Glomerular visceral epithelial cell (primary cell): ENCODE data around the gene PTN.
"Not testable (repeated sequence)": the region's sequence is repeated elsewhere in the genome, so short reads cannot be mapped to it uniquely, and the experiment has no call there.

ENCODE experiments used
- DNase-seq: peaks from one replicate; pipeline ENCODE4 v3.0.0-alpha.2; 2016; ENCODE audit errors: extremely low spot score

PTN gene

DNA sequence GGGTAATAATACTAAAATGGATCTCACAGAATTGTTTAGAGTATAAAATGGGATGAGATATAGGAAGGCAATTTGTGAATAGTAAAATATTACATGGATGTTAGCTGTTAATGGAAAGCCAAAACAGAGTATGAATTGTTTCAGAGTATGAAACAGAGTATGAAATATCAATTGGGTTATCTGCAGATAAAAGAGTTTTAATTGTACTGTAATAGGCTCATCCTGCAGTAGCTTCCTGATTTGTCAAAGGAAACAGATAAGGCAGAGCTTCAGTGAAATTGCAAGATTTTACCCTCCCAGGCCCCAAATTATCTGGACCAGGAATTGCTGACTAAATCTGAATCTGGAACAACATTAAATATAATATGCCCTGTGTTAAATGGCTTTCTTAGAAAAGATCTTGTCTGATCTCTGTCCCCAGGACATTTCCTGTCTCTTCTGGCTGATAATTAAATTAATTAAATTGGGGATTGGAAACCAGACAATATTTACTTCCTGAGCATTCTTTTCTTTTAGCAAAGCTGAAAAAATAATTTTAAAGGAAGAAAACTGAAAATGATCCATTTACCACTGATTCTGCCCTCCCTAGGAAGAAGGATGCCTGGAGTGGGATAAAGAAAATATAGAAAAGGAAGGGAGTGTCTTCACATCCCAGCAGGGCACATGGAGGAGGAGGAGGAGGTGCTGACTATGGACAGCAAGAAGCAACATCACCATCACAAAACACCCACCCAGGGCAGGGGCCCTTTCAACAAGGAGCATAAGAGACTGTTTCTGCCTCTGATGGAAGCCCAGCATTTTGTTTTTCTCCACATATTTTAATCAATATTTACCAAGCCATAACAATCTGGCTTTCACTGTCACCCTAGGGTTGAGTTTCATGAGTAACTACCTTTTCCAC is 18.5 kb downstream of the PTN start:
- no peak for DNase-seq

DNA sequence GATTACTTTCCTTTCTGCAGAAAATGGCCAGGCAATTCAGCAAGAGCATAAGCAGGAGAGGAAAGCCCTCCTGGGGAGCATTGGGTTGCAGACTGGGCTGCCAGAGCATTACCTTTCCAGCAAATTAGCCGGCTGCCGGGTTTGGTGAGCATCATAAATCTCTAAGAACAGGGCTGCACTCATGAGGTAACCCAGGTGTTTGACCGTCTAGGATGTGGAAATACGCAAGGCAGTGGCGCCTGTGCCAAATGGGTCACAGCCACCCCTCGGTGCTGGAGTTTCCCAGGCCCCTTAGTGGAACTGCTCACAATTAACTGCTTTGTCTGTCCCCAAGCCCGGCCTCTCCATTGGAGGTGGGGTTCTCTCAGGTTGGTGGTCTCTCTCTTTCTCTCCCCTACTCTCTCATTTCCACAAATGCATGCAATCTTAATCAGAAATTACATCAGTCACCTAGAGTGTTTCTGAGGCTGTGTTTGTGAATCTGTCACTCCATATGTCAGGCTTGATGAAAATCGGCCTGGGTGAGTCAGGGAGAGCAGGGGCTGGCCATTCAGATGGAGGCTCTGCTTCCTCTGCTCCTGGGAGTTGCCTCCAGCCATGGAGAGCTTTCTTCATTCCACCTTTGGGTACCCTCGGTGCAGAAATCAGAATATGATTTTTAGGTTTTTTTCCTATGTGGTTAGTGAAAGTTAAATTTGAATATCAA is 26.7 kb downstream of the PTN start:
- no peak for DNase-seq

DNA sequence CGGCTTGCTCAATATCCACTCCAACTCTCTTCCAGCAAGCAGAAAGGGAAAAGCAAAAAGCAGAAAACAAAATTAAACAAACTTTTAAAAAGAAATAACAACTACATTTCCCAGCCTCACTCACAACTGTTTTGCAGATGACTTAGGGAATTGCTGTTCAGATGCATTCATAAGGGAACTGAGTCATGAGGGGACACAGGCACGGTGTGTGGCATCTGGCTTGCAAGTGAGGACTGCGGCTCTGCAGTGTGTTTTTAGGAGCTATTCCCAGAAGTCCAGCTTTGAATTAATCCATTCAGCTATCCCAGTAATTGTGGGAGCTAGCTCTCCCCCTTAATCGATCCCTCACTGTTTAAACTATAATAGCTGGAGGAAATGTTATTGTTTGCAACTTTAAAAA is 30.3 kb downstream of the PTN start:
- DNase-seq = no peak

DNA sequence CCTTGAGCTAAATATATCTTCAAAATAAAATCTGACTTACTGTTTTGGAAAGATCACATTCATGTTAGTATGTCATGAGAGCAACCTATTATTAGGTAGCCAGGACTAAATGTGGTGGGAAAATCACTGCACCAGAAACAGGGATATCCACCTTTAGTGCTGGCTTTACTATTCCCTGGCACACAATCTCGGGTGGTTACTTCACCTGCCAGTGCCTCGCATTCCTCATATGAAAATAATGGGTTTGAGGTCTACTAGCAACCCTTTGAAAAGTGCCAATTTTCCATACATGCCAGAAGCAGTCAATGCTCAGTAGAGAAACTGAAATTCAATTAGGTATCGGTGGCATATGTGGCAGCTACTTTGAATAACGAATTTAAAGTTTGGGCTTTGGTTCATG is 36.8 kb downstream of the PTN start:
- no peak for DNase-seq

DNA sequence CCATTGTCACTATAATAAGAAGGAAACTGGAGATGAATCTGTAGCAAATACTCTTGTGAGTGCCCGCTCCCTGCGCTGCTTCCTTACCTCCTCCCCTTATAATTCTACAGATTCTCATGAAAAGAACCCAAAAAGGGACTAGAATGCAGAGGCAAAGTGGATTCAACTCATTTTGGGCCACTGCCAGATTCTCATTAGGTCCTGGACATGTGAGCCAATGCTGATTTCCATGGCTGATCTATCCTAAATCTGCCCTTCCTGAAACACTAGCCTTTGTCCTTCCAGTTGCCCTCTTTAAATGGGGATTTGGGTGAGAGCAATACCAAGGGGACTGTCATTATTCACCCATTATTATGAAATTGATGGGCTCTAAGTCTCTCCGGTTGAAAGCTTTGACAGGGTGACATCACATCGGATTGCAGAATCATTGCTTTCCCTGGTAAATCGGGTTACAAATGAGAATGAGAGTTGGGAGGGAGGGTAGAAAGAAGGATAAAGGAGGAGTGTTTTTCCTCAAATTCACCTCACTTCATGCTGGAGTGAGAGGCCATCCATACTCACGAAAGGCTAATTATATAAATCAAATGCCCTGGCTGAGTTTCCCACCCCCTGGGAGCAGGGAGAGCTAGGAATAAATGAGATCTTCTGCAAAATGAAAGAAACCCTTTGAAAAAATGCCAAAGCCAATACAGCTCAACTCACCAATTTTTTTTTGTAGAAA is 37.5 kb downstream of the PTN start:
- no peak for DNase-seq

DNA sequence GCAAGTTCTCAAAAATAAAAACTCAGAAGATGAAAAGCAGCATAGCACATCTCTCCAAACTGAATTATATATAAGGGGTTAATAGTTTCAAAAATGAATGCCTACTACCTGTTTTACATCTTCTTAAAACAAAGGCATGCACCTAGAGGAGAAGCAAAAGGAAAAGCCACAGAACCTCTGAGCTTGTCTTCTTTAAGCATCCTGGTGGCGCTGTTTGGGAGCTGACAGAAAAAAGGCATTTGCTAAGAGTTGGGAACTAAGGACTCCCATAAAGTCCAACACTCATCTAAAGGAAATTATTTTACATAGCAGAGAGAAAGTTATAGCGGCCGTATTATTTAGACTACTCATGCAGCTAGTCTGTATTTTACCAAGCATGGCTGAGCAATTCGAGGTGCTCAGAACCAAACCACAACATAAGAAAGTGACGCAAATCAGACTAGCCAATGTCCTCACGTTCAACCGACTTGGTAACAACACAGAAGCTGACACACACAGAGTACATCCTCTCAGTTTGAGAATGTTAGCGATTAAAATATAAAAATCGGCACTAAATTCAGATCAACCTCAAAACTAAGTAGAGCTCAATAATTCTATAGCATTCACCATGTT is 38.8 kb downstream of the PTN start:
- DNase-seq = no peak

DNA sequence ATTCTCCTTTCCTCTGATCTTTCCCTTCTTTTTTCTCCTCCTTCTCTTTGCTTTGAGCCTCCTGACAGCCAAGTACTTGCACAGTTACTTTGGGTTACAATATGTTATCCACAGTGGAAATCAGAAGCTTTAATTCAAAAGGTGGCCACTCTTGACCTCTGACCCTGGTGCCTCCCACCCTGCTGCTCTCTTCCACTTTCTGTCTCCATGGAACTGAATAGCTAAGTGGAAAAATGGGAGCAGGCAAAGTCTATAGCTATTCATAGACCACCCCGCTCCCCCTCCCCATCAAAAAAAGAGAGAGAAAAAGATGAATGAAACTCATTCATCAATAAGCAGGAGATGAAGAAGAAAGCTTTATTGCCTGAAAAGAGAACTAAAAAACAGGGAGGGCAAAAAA is 39.4 kb downstream of the PTN start:
- DNase-seq = no peak

DNA sequence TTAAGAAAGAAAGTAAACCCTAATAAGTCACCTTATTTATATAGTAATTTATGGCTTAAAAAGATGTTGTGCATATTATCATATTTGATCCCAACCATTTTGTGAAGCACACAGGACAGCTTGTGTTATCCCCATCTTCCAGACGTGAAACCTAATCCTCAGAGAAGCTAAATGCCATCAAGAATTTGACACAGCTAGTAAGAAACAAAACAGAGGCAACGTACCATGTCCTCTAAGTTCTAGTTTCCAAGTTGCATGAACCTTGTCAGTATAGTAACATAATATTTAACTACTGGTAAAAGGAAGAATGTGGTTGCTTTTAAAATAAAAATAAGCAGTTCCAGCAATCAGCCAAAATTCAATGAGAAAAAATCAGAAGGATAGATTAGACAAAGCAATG is 41.5 kb downstream of the PTN start:
- no peak for DNase-seq

DNA sequence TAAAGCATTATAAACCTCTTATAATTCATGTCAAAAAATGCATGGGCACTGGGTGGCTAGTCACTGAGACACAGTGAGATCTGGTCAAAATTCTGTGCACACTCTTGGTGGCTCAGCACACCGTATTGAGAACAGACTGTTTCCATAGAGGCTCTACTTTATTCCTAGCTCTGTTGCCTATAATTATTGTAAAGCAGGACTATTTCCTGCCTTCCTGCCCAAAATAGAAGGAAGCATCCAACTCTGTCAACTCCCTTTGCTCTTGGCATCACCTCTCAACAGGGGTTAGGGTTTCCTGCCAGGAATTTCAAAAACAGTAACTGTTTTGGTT is 45.1 kb downstream of the PTN start:
- DNase-seq = no peak

DNA sequence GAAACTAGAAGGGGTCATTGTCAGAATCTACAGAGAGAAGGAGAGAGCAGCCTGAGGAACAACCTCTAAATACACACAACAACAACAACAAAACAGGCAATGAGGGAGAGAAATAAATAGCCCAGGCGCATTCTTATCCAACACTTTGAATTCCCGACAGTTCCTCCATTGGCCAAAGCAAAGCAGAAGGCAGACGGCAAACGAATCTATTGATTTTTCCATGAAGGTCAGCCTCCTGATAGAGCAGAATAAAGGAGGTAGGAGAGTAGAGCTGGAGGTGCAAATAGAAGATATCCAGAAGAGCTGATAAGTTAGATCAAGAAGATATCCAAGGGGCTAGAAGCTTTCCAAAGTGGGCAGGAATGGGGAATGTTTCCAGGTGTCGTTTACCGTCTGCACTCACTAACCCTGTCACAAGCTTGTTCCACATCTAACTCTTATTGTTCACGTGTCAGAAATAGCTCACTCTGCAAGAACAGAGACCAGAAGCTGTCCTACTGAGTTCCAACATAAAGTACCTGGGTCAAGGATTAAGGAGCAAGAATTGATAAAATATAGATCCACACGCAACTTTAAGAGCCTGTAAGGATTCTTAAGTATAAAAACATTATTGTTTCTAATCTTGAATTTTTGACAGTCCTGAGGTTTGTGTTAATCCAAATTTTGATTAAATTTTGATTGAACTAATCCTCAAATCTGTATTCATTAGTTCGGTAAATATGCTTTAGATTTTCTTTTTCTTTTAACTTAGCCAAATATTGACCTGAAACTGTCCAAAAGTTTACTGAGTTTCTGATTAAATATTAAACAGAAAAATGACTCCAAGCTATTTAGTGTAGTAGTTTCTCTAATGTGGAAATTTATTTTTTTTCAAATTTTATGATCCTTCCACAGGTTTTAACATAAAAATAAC is 45.7 kb downstream of the PTN start:
- DNase-seq = no peak

DNA sequence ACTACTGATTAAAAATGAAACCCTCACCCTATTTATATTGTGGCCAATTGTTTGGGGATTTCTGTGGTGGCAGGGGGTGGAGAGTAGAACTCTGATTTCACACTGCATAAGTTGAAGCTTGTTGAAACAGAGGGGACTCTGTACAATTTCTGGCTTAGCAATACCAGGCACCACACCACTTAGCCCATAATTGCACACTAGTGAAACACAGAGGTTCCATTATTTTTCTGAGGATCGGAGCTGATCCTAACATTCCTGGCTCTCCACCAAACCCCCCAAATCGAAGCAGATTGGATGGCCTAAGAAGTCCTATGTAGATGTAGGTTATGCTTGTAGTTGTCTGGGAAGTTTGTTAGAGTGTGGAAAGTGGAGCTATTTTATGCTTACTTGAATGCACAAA is 47.0 kb downstream of the PTN start:
- DNase-seq = no peak

DNA sequence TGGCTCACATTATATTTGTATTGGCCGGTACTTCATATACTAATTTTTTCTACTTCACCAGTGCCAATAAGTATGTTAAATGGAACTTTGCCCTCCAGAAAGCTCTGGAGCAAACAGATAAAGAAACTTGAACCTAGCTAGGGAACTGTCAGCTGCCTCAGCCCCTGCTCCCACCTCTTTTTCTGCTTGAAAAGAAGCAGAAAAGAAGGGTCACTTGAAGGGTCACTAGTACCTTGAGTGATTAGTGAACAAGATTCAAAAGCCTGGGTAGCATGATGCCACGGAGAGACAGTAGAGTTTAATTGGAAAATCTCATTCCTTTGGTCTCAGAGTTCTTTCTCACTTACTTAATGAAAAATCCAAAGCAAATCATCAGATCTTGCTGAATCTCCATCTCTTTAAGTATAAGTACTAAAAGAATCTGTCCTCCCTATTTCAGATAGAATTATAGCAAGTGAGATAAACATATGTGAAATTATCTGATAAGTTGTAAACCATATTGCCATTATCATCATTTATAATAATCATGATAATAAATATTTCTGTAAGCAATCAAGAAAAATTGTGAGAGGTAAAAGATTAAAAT is 47.7 kb downstream of the PTN start:
- no peak for DNase-seq

DNA sequence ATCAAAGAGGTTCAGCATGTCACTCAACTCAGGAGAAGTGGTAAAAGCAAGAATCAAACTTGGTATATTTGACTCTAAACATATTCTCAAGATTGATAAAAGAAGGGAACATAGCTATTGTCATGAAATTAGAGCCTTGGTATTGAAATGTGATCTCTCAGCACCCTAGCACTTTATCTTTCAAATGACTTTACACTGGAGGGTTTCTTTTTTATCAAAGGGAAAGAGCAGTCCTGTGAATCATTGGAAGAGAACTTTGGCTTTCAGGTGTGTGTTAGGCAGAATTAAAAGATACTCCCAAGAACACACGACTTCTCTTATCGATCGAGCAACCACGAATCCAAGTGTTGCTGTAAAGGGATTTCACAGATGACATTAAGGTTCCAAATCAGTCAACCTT is 54.4 kb downstream of the PTN start:
- DNase-seq = no peak

DNA sequence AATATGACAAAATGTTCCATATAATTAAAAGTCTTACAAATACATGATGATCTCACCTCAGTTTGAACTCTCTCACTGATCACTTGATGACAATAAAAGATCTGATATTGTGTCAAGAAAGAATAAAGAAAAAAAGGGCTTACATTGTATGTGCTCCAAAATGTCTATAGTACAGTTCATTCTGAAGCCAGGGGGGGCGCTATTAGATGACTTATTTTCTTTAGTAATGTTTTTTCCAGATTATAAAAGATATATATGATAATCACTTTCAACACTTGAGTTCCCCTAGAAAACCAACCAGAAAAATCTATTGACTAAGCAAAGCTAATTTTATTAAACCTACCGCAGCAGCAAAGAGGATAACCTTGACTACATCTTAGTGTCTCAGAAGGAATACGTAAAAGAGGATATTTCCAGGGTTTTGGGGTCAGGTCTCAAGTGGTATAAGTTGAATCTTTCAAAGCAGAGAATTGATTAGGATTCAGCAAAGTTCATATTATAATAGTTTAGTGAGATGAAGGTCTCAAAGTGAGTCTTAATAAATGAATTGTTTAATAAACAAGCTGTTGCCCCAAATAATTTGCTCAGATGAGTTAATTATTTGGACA is 55.8 kb downstream of the PTN start:
- no peak for DNase-seq

DNA sequence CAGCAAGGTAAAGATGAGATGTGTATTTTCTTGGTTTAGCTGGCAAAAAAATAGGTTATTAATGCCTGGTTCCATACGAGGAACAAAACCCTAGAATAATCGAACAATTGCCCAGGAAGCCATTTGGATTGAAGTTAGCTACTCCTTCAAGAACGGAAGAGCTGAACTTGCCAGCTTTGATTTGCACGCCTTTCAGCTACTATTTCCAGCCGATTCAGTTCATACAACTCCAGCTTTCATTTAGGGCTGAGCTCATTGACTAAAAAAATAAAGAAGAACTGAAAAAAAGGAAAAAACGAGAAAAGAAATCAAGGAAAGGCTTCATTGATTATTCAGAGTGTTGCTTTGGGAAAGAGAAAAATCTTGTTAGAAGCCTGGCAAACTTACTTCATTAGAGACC is 60.4 kb downstream of the PTN start:
- DNase-seq = no peak

DNA sequence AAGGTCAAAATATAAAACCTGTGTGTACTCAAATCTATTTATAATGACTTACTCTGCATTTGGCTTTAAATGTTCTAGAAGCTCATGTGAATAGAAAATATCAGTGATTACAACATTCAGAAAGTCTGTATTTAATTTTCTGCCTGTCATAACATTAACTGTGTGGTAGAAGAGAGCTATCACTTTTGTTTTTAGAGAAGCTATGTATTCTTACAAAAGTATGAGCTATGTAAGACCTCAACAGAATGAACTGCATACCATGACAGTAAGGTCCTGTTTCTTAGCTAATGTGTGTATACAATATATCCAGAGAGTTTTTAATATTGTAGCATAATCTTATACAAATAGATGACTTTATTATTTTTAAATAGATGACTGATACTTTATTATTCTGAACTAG is 61.5 kb downstream of the PTN start:
- DNase-seq = no peak

DNA sequence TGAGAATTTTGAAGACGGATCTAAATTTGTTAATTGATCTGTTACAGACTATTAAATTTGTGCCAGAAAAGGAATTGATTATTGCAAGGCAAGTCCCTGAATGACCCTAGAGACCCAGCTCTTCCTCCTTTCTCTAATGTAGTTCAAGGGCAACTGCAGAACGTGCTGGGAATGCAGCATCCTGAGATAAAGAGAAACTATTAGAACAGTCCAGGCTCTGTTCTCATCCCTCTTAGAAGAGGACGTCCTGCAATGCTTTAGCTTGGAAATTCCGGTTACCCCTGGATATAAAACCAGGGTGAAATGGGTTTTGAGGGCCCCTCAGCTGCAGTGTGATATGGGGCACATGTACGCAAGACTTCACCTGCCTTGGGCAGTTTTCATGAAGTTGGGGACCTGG is 67.3 kb downstream of the PTN start:
- DNase-seq = no peak

DNA sequence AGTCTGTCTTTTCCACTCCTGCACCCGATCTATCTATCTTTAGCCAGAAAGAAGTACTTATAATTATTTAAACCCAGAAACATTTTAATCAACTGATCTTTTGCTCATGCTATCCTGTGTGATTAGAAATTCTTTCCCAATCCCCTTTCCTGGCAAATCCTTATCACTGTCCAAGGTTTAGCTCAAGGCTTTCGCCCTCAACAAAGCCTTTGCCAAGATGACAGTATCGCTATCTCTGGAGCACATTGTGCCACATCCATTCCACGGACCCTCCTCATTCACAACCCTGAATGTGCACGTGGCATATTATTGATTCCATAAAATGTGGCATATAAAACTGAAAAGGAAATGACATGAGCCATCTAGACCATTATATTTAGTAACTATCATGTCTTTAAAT is 71.3 kb downstream of the PTN start:
- no peak for DNase-seq

DNA sequence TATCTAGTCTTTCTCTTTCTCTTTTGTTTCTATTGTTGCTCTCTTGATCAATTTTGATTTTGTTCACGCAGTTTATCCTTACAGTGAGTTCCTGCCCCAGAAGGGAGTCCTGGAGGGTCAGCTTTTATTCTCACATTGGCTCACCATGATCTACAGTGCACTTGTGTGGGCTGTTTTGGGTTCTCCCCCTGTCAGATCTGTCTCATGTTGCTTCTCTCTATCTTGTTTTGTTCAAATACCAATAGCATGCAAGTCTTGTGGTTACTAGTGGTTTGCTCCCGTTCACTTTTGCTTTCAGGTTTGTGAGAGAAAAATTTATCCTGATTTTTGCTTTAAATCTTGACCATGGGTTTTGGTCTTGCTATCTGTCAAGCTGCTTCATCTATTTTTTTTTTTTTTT is 74.3 kb downstream of the PTN start:
- no peak for DNase-seq

DNA sequence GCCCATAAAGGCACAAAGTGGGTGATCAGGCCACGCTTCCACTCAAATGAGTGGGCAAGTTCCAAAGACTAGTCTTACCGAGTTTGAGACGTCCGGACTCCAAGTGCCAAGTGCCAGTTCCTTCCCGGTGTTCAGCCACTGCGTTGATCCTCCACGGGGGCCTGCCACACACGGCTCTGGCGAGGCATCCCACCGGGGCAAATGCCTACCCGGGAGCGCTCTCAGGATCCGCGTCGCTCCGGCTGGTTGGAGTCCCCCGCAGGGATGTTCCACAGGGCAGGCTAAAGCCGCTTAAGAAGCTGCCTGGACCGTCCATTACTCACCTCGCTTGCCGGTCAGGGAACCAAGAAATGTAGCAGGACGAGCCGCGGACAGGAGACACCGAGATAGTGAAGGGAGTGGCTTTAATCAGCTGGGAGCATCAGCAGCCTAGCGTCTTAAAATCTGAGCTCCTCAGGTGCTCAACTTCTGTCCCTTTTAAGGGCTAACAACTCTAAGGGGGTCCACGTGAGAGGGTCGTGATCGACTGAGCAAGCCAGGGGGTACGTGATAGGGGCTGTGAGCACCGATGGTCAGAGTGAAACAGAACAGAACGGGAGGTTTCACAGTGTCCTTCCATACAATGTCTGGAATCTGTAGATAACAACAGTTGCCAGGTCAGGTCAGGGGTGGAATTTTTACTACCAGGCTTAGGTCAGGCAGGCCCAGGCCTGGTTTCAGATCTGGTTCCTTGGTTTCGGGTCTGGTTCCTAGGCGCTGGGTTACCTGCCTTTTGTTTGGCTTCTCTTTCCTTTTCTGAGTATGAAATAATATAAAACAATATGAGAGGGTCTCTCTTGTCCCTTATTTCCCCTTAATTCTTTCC is 75.3 kb downstream of the PTN start:
- DNase-seq = not testable (repeated sequence)
